HepG2 (cell line): Measurements from ENCODE around the gene SLF1. TPM values are rescaled to one million over a fixed set of nuclear protein-coding genes. Genes with fewer than 3 reads are reported as not detected.

ENCODE experiments used
- ATAC-seq: fragments of 200-7000 bp; cut with Tn5 transposase; 3 replicates; pipeline ENCODE4 v1.9.1; 2020; ENCODE audit warnings: mild to moderate bottlenecking, moderate library complexity
- BruUV-seq: library from RNA; stranded (reverse); fragments of 400-500 nt; replicated peaks from 2 replicates; lab custom pipeline; 2021; lab: Mats Ljungman, UMichigan
- CTCF ChIA-PET: fragments of 300-600 bp; formaldehyde crosslinking; extraction: SDS; loops from one replicate; lab custom pipeline; 2021; ENCODE audit warnings: low total read pairs, inconsistent platforms, low intra/inter-chr PET ratio; lab: Yijun Ruan, JAX
- POLR2A ChIA-PET: fragments of 350-600 bp; sonication (Branson Sonifier 250); formaldehyde crosslinking; loops from one replicate; lab custom pipeline; 2020; ENCODE audit warnings: antibody characterized with exemption, inconsistent platforms; lab: Yijun Ruan, JAX
- DNase-seq: peaks from one replicate; pipeline ENCODE4 v3.0.0-alpha.2; 2015; ENCODE audit warnings: low spot score
- FAIRE-seq: peaks from 3 replicates; lab custom pipeline; 2011; peaks lifted over from hg19 to GRCh38; lab: Jason Lieb, UNC
- H2AFZ ChIP-seq: one replicate; pipeline ENCODE4 v1.6.1; 2011; ENCODE audit warnings: low read length, inconsistent platforms
- H3K27ac ChIP-seq: fragments of 300-600 bp; 3 replicates; pipeline ENCODE4 v1.8.0; 2011; ENCODE audit warnings: mixed run types, mild to moderate bottlenecking, mixed read lengths, low read length, inconsistent platforms; ENCODE audit not compliant: insufficient read depth; ENCODE audit errors: extremely low read length
- H3K27me3 ChIP-seq, 2 experiments: fragments of 200-600 bp in 1 of 2; 2 replicates in 1 of 2; 3 replicates in 1 of 2; pipeline versions ENCODE4 v1.6.0 to v1.8.0; 2011; ENCODE audit warnings: low read length in 2 of 2, mild to moderate bottlenecking in 2 of 2, moderate library complexity in 2 of 2, inconsistent platforms in 1 of 2; ENCODE audit not compliant: insufficient read depth in 2 of 2, control insufficient read depth in 1 of 2
- H3K36me3 ChIP-seq, 2 experiments: fragments of 200-600 bp in 1 of 2; replicated peaks in 1 of 2; 2 replicates in 1 of 2; 3 replicates in 1 of 2; pipeline versions ENCODE4 v1.5.1 to v1.8.0; 2011; ENCODE audit warnings: low read length in 2 of 2, inconsistent platforms in 1 of 2; ENCODE audit not compliant: insufficient read depth in 2 of 2, control insufficient read depth in 1 of 2
- H3K4me1 ChIP-seq: 2 replicates; pipeline ENCODE4 v1.5.1; 2012; ENCODE audit warnings: low read length, inconsistent platforms; ENCODE audit not compliant: insufficient read depth
- H3K4me2 ChIP-seq: 2 replicates; pipeline ENCODE4 v1.6.0; 2011; ENCODE audit warnings: low read depth, low read length, inconsistent platforms
- H3K4me3 ChIP-seq, 3 experiments: fragments of 200-600 bp in 1 of 3; sonication (generic), shearing (Covaris generic) in 1 of 3; replicated peaks in 1 of 3; 2 replicates each; pipeline ENCODE4 v1.5.1; 2011 to 2016; ENCODE audit warnings: low read length in 3 of 3, inconsistent platforms in 2 of 3, low read depth in 2 of 3, mild to moderate bottlenecking in 2 of 3, control low read depth in 1 of 3, mixed read lengths in 1 of 3; ENCODE audit not compliant: insufficient read depth in 1 of 3
- H3K79me2 ChIP-seq: one replicate; pipeline ENCODE4 v1.6.1; 2011; ENCODE audit warnings: low read length, inconsistent platforms; ENCODE audit not compliant: insufficient read depth
- H3K9ac ChIP-seq: 2 replicates; pipeline ENCODE4 v1.6.0; 2011; ENCODE audit warnings: mild to moderate bottlenecking, low read depth, low read length, inconsistent platforms; ENCODE audit not compliant: insufficient read depth
- H3K9me3 ChIP-seq: 2 replicates; pipeline ENCODE4 v1.5.1; 2012; ENCODE audit warnings: mild to moderate bottlenecking, low read length
- H4K20me1 ChIP-seq: 2 replicates; pipeline ENCODE4 v1.6.0; 2011; ENCODE audit warnings: inconsistent platforms, mild to moderate bottlenecking, low read length, moderate library complexity; ENCODE audit not compliant: insufficient read depth
- ATF7 ChIP-seq, 2 experiments: fragments of 450-650 bp in 1 of 2; sonication (generic) in 1 of 2; formaldehyde crosslinking in 1 of 2; IDR thresholded peaks; 2 replicates each; pipeline versions ENCODE4 v1.4.0 to v1.6.1; 2016 to 2020; ENCODE audit warnings: antibody characterized with exemption in 1 of 2, mild to moderate bottlenecking in 1 of 2, missing genetic modification reagents in 1 of 2
- CCDC6 ChIP-seq: sonication (generic); formaldehyde crosslinking; IDR thresholded peaks from 2 replicates; pipeline ENCODE4 v1.8.1; 2022; ENCODE audit warnings: mild to moderate bottlenecking, missing genetic modification reagents, moderate library complexity
- CREB1 ChIP-seq, 2 experiments: fragments of 450-650 bp in 1 of 2; IDR thresholded peaks; 2 replicates each; pipeline ENCODE4 v1.6.1; 2016 to 2017; ENCODE audit warnings: control low read depth in 1 of 2, mild to moderate bottlenecking in 1 of 2, missing compliant biosample characterization in 1 of 2, missing genetic modification characterization in 1 of 2
- KDM6A ChIP-seq: IDR thresholded peaks from 2 replicates; pipeline ENCODE4 v1.6.1; 2016; ENCODE audit warnings: low read depth
- MAZ ChIP-seq, 2 experiments: sonication (generic) in 1 of 2; formaldehyde crosslinking in 1 of 2; IDR thresholded peaks; 2 replicates each; pipeline versions ENCODE4 v1.5.0 to v1.6.1; 2012 to 2020; ENCODE audit warnings: low read depth in 2 of 2, mild to moderate bottlenecking in 2 of 2, borderline replicate concordance in 1 of 2, improper control_type of control experiment in 1 of 2, low read length in 1 of 2, missing genetic modification reagents in 1 of 2, moderate library complexity in 1 of 2
- NFKBIZ ChIP-seq: IDR thresholded peaks from 2 replicates; pipeline ENCODE4 v1.6.1; 2018; ENCODE audit warnings: missing genetic modification reagents, missing compliant biosample characterization
- POLR2A ChIP-seq, 2 experiments: IDR thresholded peaks; 2 replicates each; pipeline ENCODE4 v1.6.1; 2011; ENCODE audit warnings: low read depth in 2 of 2, low read length in 2 of 2, mild to moderate bottlenecking in 1 of 2, moderate library complexity in 1 of 2; ENCODE audit not compliant: insufficient read depth in 1 of 2
- SETDB1 ChIP-seq: sonication (generic); formaldehyde crosslinking; IDR thresholded peaks from 2 replicates; pipeline ENCODE4 v1.5.1; 2020; ENCODE audit warnings: missing genetic modification reagents, mild to moderate bottlenecking, borderline replicate concordance
- SNRNP70 ChIP-seq: fragments of 200-400 bp; formaldehyde crosslinking; IDR thresholded peaks from 2 replicates; pipeline ENCODE4 v1.6.1; 2017; ENCODE audit warnings: mild to moderate bottlenecking, low read depth, low read length, moderate library complexity
- SUZ12 ChIP-seq: fragments of 150-350 bp; IDR thresholded peaks from 2 replicates; pipeline ENCODE4 v1.6.1; 2014; ENCODE audit warnings: low read depth, low read length
- ZBTB7A ChIP-seq: sonication (generic); formaldehyde crosslinking; IDR thresholded peaks from 2 replicates; pipeline ENCODE4 v1.8.0; 2022; ENCODE audit warnings: mild to moderate bottlenecking, missing genetic modification reagents
- ZBTB7B ChIP-seq: sonication (generic); formaldehyde crosslinking; IDR thresholded peaks from 2 replicates; pipeline ENCODE4 v1.4.0; 2020; ENCODE audit warnings: missing genetic modification reagents
- ZFP36L2 ChIP-seq: sonication (generic); formaldehyde crosslinking; IDR thresholded peaks from 2 replicates; pipeline ENCODE4 v1.4.0; 2020; ENCODE audit warnings: missing genetic modification reagents
- ZFP62 ChIP-seq: sonication (generic); formaldehyde crosslinking; IDR thresholded peaks from 2 replicates; pipeline ENCODE4 v1.4.0; 2020; ENCODE audit warnings: missing genetic modification reagents
- ZSCAN29 ChIP-seq: sonication (generic); formaldehyde crosslinking; conservative IDR thresholded peaks from 2 replicates; pipeline ENCODE4 v1.4.0; 2020; ENCODE audit warnings: mild to moderate bottlenecking, missing genetic modification reagents
- WGBS: methylation state at CpG from one replicate; pipeline ENCODE4 v1.1.6; 2017; ENCODE audit warnings: low lambda C conversion rate; 5-methylcytosine and 5-hydroxymethylcytosine counted together
- in situ Hi-C: cut with HindIII; loops from 2 replicates; pipeline ENCODE4 v1.10.0; 2017; ENCODE audit warnings: low pct_unique_long_range_greater_than_20kb; ENCODE audit not compliant: extremely low pct_ligation_motif_present
- intact Hi-C: fragments of 100-400 bp; cut with micrococcal nuclease; formaldehyde crosslinking; loops from one replicate; pipeline ENCODE4 v1.10.0; 2022; ENCODE audit not compliant: unreplicated experiment
- polyA plus RNA-seq, 8 experiments: library from polyadenylated mRNA; depleted of rRNA in 3 of 8; stranded (reverse) in 7 of 8; unstranded in 1 of 8; fragments of >200 nt; fragmentation: Illumina TruSeq in 4 of 8; extraction: Trizol in 4 of 8; gene quantifications; 2 replicates each; pipeline versions ENCODE4 v1.2.1 to v1.2.3, GENCODE V29; 2011 to 2016; ENCODE audit warnings: low read depth in 4 of 8, missing spikeins in 1 of 8, mixed read lengths in 1 of 8; ENCODE audit not compliant: insufficient read depth in 1 of 8
- total RNA-seq, 5 experiments: library from RNA; depleted of rRNA; stranded (reverse); fragments of >200 nt; fragmentation: Illumina TruSeq; extraction: Trizol; gene quantifications; 2 replicates each; pipeline ENCODE4 v1.2.3, GENCODE V29; 2016; ENCODE audit warnings: low read depth in 1 of 5
- TF ChIP-seq, protein P1 (sequence below): sonication (generic); formaldehyde crosslinking; IDR thresholded peaks from 2 replicates; pipeline ENCODE4 v1.4.0; 2020; ENCODE audit warnings: missing genetic modification reagents
- TF ChIP-seq, protein P2 (sequence below): sonication (generic); formaldehyde crosslinking; IDR thresholded peaks from 2 replicates; pipeline ENCODE4 v1.4.0; 2020; ENCODE audit warnings: mild to moderate bottlenecking, missing genetic modification reagents
- TF ChIP-seq, protein P3 (sequence below): sonication (generic); formaldehyde crosslinking; IDR thresholded peaks from 2 replicates; pipeline ENCODE4 v1.5.1; 2020; ENCODE audit warnings: missing genetic modification reagents, mild to moderate bottlenecking, borderline replicate concordance

The SLF1 gene
- total and polyA plus RNA-seq, 2 of the 13 experiments (the other 11 are each of a cell fraction or from before 2014, with no cell fraction given): 2.1 to 9.1 TPM

DNA sequence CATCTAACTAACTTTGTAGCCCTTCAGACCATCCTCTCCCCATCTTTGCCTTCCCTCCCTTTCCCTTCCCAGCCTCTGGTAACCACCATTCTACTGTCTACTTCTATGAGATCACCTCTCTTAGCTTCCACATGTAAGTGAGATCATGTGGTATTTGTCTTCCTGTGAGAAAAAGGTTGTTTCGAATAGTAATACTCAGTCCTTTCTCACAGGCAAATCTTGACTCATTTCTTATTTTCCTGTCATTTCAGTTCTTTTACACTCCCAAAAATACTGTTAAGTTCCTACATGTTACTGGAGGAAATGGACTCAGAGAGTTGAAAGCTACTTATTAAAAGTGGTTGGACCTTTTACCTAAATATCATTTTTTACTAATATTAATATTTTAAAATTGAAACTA, 82.1 kb downstream of the SLF1 start (continued):
- TF ChIP-seq ZBTB7B (CRISPR knock-in tag) (no peak), SUZ12 (no peak)
- TF ChIP-seq, protein P1, sequence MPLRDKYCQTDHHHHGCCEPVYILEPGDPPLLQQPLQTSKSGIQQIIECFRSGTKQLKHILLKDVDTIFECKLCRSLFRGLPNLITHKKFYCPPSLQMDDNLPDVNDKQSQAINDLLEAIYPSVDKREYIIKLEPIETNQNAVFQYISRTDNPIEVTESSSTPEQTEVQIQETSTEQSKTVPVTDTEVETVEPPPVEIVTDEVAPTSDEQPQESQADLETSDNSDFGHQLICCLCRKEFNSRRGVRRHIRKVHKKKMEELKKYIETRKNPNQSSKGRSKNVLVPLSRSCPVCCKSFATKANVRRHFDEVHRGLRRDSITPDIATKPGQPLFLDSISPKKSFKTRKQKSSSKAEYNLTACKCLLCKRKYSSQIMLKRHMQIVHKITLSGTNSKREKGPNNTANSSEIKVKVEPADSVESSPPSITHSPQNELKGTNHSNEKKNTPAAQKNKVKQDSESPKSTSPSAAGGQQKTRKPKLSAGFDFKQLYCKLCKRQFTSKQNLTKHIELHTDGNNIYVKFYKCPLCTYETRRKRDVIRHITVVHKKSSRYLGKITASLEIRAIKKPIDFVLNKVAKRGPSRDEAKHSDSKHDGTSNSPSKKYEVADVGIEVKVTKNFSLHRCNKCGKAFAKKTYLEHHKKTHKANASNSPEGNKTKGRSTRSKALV (CRISPR knock-in tag): no peak
- TF ChIP-seq, all 625 proteins: peak for 0

GRCh38 chr5:94702729-94703128, 84.3 kb downstream of the SLF1 start:
- H3K9ac ChIP-seq: no peak overlapping the region
- H4K20me1 ChIP-seq: no peaks in the 10 kb centered on the region
- no TSS peak for BruUV-seq
- no peak for ATAC-seq
- no peaks in the 10 kb centered on the region for H3K36me3 ChIP-seq
- no peak for DNase-seq
- in situ Hi-C loops: no loop called here
- H3K4me3 ChIP-seq: no peak overlapping the region
- WGBS: 100% methylated on average over 1 of the region's 1 CpG
- CTCF ChIA-PET: no interaction called here
- H3K9me3 ChIP-seq: no peaks in the 10 kb centered on the region
- no peak overlapping the region for H2AFZ ChIP-seq
- no peaks in the 10 kb centered on the region for H3K4me1 ChIP-seq
- H3K79me2 ChIP-seq: no peaks in the 10 kb centered on the region
- no peak for FAIRE-seq
- intact Hi-C loops: no loop called here
- POLR2A ChIA-PET: no interaction called here
- H3K27ac ChIP-seq: no peak overlapping the region
- TF ChIP-seq CCDC6 (CRISPR knock-in tag) (no peak), MAZ (IDR thresholded peaks at IDR 0.05; ENCODE audit: borderline replicate concordance, low read depth, low read length) (no peak), MAZ (CRISPR knock-in tag; IDR thresholded peaks at IDR 0.05; ENCODE audit: low read depth) (no peak), ZSCAN29 (CRISPR knock-in tag) (no peak), SNRNP70 (no peak), ZFP62 (no peak), CREB1 (IDR thresholded peaks at IDR 0.05) (no peak), CREB1 (CRISPR knock-in tag; IDR thresholded peaks at IDR 0.05) (no peak), ZFP36L2 (no peak), POLR2A (IDR thresholded peaks at IDR 0.05; ENCODE audit: insufficient read depth in 1 of 2, low read depth in 2 of 2, low read length in 2 of 2) (no peak), ZBTB7A (CRISPR knock-in tag) (no peak), NFKBIZ (CRISPR knock-in tag) (no peak), ATF7 (IDR thresholded peaks at IDR 0.05) (no peak), ATF7 (CRISPR knock-in tag; IDR thresholded peaks at IDR 0.05) (no peak), SETDB1 (CRISPR knock-in tag) (no peak), KDM6A (no peak)
- TF ChIP-seq, protein P2, sequence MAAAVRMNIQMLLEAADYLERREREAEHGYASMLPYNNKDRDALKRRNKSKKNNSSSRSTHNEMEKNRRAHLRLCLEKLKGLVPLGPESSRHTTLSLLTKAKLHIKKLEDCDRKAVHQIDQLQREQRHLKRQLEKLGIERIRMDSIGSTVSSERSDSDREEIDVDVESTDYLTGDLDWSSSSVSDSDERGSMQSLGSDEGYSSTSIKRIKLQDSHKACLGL (CRISPR knock-in tag): no peak
- TF ChIP-seq, protein P3, sequence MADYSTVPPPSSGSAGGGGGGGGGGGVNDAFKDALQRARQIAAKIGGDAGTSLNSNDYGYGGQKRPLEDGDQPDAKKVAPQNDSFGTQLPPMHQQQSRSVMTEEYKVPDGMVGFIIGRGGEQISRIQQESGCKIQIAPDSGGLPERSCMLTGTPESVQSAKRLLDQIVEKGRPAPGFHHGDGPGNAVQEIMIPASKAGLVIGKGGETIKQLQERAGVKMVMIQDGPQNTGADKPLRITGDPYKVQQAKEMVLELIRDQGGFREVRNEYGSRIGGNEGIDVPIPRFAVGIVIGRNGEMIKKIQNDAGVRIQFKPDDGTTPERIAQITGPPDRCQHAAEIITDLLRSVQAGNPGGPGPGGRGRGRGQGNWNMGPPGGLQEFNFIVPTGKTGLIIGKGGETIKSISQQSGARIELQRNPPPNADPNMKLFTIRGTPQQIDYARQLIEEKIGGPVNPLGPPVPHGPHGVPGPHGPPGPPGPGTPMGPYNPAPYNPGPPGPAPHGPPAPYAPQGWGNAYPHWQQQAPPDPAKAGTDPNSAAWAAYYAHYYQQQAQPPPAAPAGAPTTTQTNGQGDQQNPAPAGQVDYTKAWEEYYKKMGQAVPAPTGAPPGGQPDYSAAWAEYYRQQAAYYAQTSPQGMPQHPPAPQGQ (CRISPR knock-in tag): no peak
- no peak overlapping the region for H3K4me2 ChIP-seq
- H3K27me3 ChIP-seq: no peaks in the 10 kb centered on the region
